Colonic mucosa (tissue), 4 donors: ENCODE measurements around the gene RARA. TPM values are rescaled to one million over a fixed set of nuclear protein-coding genes. Genes with fewer than 3 reads are reported as not detected.

Experiments
- DNase-seq: peaks from one replicate; pipeline ENCODE4 v3.0.0-alpha.2; 2020
- H3K27ac ChIP-seq: fragments of 200-600 bp; one replicate; pipeline ENCODE4 v1.8.0; 2021
- H3K27me3 ChIP-seq: fragments of 200-600 bp; one replicate; pipeline ENCODE4 v1.8.0; 2021
- H3K36me3 ChIP-seq: fragments of 200-600 bp; one replicate; pipeline ENCODE4 v1.8.0; 2021
- H3K4me1 ChIP-seq: fragments of 200-600 bp; one replicate; pipeline ENCODE4 v1.8.0; 2021; ENCODE audit warnings: mild to moderate bottlenecking
- H3K4me3 ChIP-seq: fragments of 200-600 bp; one replicate; pipeline ENCODE4 v1.8.0; 2021
- H3K9ac ChIP-seq, 2 donors: one replicate each; pipeline ENCODE4 v1.7.0; 2013; ENCODE audit warnings: control low read depth in 2 of 2, low read depth in 2 of 2, low read length in 2 of 2
- H3K9me3 ChIP-seq: fragments of 200-600 bp; one replicate; pipeline ENCODE4 v1.8.0; 2021
- intact Hi-C: fragments of 100-400 bp; cut with DNase I; formaldehyde crosslinking; loops from one replicate; pipeline ENCODE4 v1.14.1; 2022
- total RNA-seq, 2 donors: library from RNA; stranded (reverse); fragmentation: NEBNext Ultra II Directional in 1 of 2; extraction: Animal tissue kit (Norgen Biotek cat#: 25700) in 1 of 2; gene quantifications; one replicate each; pipeline ENCODE4 v1.2.1, GENCODE V29; 2021
- TF ChIP-seq, protein P1 (sequence below): fragments of 200-600 bp; IDR thresholded peaks from one replicate; pipeline ENCODE4 v1.8.0; 2022; ENCODE audit warnings: antibody characterized with exemption, mild to moderate bottlenecking
- donor health status: healthy.
- donor health status: DM: no; HTN: no; CAD: no.
- donor health status: DM: no; HTN: no; CAD: no.

Gene RARA
- total RNA-seq, 2 donors from 2014 or later: 25.6 to 46.7 TPM

DNA sequence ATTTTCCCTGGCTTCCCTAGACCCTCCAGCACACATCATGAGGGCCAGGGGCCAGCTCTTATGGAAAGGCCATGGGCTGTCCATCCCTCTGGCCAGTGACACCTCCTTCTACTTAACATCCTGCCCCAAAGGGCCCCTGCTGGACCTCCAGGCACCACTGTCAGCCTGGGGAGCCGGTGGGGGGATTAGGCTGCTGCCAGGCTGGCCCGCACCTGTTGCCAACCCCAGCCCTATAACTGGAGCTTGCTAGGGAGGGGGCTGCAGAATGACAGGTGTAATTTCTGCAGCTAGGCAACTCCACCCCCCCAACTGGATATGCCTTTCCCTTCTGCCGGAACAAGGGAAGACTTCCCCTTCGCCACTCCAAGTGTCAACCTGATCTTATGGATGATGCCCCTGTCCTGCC, 12.5 kb downstream of the RARA start:
- TF ChIP-seq, protein P1, sequence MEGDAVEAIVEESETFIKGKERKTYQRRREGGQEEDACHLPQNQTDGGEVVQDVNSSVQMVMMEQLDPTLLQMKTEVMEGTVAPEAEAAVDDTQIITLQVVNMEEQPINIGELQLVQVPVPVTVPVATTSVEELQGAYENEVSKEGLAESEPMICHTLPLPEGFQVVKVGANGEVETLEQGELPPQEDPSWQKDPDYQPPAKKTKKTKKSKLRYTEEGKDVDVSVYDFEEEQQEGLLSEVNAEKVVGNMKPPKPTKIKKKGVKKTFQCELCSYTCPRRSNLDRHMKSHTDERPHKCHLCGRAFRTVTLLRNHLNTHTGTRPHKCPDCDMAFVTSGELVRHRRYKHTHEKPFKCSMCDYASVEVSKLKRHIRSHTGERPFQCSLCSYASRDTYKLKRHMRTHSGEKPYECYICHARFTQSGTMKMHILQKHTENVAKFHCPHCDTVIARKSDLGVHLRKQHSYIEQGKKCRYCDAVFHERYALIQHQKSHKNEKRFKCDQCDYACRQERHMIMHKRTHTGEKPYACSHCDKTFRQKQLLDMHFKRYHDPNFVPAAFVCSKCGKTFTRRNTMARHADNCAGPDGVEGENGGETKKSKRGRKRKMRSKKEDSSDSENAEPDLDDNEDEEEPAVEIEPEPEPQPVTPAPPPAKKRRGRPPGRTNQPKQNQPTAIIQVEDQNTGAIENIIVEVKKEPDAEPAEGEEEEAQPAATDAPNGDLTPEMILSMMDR: no peak
- Histone ChIP-seq H3K4me1 (peaks cover 20% of the 10 kb centered on the region), H3K27me3 (no peaks in the 10 kb centered on the region), H3K36me3 (no peaks in the 10 kb centered on the region), H3K9me3 (no peaks in the 10 kb centered on the region), H3K9ac (peak overlapping the region; percentile 74 to 81), H3K27ac (peak overlapping the region; percentile 84), H3K4me3 (peak overlapping the region; percentile 24)
- DNase-seq: peak; percentile 22
- intact Hi-C loops: no loop called here

DNA sequence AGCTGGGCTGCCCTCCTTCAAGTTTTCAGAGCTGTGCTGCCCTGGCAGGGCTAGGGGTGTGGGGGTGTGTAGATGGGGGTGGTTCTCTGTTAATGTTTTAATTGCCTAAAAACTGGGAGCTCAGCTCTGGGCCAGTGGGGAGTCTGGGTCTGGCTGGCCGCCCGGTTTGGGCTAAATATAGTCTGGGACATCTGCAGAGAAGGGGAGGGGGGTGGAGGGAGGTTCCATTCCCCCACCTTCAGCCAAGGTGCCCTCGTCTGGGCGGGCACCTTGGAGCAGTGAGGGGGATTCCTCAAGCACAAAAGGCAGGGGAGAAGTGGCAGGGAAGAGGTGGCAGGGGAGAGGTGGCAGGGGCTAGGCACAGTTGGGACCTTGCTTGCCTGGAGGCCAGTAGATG, 13.0 kb downstream of the RARA start:
- H3K9ac ChIP-seq: peak overlapping the region; percentile 74 to 81
- H3K4me3 ChIP-seq: peak overlapping the region; percentile 24
- peak overlapping the region; percentile 84 for H3K27ac ChIP-seq
- H3K27me3 ChIP-seq: no peaks in the 10 kb centered on the region
- TF ChIP-seq, protein P1: no peak
- H3K9me3 ChIP-seq: no peaks in the 10 kb centered on the region
- H3K4me1 ChIP-seq: peaks cover 21% of the 10 kb centered on the region
- no peaks in the 10 kb centered on the region for H3K36me3 ChIP-seq
- DNase-seq: peak; percentile 38
- intact Hi-C loops: no loop called here

- DNase-seq: peak; percentile 71
- H3K27ac ChIP-seq: peak overlapping the region; percentile 84
- H3K9me3 ChIP-seq: no peaks in the 10 kb centered on the region
- H3K4me3 ChIP-seq: peak overlapping the region; percentile 24
- H3K27me3 ChIP-seq: no peaks in the 10 kb centered on the region
- peaks cover 23% of the 10 kb centered on the region for H3K4me1 ChIP-seq
- TF ChIP-seq, protein P1: no peak
- H3K9ac ChIP-seq: peak overlapping the region; percentile 74 to 81
- intact Hi-C loops: no loop called here
- no peaks in the 10 kb centered on the region for H3K36me3 ChIP-seq
Observed at GRCh38 chr17:40322358-40323315, 13.7 kb downstream of the RARA start.

DNA sequence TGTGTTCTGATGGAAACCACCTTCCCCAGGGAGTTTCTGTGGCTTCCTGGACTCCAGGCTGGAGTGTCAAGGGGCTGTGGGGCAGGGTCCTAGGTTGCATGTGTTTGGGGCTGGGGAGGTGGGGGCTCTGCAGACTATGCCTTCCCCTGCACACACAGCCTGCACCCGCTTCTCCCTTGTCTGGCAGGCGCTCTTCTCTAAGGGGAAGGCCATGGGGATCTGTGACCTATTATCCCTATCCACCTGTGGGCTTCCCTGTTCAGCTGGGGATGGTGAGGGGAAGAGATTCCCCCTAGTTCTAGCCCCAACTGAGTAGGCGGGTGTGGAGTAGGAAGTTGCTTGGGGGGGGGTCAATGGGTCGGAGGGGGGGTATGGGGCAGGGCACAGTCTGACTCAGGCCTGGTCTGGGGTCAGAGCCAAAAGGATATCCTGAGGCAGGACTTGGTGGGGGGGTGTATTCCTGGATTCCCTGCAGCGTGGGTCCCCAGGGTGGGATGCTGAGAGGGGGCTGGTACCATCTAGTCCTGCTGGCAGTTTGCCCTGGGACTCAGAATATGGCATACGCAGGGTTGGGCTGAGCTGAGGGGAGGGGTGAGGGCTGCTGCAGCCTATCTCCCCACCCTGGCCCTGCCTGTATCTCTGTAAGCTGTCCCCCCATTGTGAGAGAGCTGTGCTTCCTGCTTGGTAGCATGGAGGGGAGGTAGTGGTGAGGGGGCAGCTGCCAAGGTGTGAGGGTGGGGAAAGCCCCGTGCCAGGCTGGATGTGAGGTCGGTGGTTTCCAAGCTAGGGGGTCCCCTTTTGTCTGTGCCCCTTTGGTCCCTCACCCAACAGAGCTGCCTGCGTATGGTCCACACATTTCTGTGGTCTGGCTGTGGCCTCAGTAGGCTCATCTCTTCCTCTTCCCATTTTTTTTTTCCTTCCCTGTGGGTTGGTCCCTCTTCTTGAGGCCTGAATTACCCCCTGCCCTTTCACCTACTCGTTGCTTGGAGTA, 14.7 kb downstream of the RARA start:
- H3K9ac ChIP-seq: peak overlapping the region; percentile 60 to 81
- peak; percentile 47 for DNase-seq
- intact Hi-C loops: no loop called here
- peaks cover 27% of the 10 kb centered on the region for H3K4me1 ChIP-seq
- H3K9me3 ChIP-seq: no peaks in the 10 kb centered on the region
- TF ChIP-seq, protein P1: no peak
- H3K27ac ChIP-seq: peak overlapping the region; percentile 84
- H3K27me3 ChIP-seq: no peaks in the 10 kb centered on the region
- no peak overlapping the region for H3K4me3 ChIP-seq
- H3K36me3 ChIP-seq: no peaks in the 10 kb centered on the region
